Myocyte (in vitro differentiated cells): Measurements from ENCODE around the gene SYT14. TPM values are rescaled to one million over a fixed set of nuclear protein-coding genes. Genes with fewer than 3 reads are reported as not detected.
"Not testable (repeated sequence)": the region's sequence is repeated elsewhere in the genome, so short reads cannot be mapped to it uniquely, and the experiment has no call there.

Source experiments
- DNase-seq: peaks from one replicate; pipeline ENCODE4 v3.0.0-alpha.2; 2012; ENCODE audit warnings: low read depth
- total RNA-seq: library from RNA; depleted of rRNA; stranded (reverse); fragments of >200 nt; gene quantifications from 2 replicates; pipeline ENCODE4 v1.2.3, GENCODE V29; 2014

SYT14 gene
- total RNA-seq, 1 donor from 2014 or later = 6.8 TPM

DNA sequence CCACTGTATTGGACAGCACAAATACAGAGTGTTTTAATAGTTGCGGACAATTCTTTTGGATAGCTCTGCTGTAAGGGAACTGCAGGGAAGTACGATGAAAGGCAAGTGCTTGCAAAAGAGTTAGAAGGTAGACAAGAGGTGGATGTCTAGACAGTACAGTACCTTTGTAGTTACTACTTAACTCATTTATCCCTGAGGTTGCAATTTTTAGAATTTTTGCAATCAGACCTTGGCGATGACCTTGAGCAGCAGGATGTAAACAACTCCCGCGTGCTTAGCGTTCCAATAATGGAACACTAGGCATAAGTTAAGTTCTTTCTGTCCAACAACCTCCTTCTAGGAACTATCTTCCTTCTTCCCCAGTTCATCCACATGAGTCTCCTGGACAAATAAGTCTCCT lies 1.9 kb upstream of the SYT14 start:
- no peak for DNase-seq

DNA sequence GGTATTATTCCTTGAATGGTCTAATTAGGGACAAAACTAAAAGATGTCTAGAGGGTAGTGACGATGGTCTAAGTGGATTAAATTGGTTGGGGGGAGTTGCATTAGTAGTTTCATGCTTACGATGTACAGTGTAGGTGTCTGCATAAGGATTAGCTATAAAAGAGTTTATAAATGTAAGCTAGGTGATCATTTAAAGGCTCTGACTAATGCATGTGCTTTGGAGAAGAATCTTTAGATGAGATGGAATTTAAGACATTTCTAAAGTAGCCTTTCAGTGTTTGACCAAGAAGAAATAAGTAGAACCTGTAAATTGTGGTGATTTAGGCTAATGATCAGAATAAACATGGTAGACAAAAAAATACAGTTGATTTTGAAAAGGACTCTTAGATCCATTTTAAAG lies 7.4 kb downstream of the SYT14 start:
- DNase-seq = no peak

DNA sequence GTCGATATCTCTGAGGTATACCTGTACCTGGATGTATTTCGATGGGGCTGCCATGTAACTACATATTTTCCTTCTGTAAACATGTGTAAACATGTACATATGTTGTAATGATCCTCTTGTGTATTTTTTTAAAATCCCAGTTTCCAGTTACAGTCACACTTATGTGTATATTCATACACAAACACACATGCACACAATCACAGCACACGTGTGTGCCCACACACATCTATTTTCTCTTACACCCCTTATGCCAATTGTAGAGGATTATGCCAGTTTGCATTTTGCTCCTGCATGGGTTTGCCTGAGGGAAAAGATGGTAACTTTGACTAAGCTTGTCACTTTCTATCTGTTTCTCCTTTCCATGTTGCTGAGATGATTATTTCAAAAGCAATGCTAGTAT lies 10.1 kb downstream of the SYT14 start:
- DNase-seq = no peak

DNA sequence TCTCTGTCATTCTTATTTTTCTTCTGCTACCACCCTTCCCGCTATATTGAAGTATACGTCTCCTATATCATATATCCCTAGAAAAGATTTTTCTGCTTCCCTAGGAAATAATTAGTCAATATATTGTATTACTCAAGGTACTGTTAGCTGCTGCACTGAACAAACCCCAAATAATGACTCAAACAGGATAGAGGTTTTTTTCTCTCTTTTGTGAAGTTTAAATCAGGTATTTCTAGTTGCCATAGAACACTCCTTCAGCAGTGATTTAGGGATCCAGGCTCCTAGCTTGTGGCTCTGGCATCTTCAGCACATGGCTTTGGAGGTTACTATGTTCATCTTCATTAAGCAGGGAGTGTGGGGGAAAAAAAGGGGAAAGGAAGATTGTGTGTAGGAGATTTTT lies 18.1 kb downstream of the SYT14 start:
- DNase-seq = no peak

DNA sequence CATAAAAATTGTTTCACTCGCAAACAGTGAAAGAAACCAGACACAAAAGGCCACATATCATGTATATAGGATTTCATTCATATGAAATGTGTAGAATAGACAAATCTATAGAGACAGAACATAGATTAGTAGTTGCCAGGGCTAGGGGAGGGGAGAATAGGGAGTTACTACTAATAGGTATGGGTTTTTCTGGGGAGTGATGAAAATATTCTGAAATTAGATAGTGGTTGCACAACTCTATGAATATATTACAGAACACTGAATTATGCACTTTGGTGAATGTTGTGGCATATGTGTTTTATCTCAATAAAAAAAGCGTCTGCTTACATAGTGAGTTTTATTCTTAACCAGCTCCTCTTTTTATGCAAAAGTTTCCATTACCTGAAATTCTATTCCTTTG lies 21.6 kb downstream of the SYT14 start:
- DNase-seq = no peak

DNA sequence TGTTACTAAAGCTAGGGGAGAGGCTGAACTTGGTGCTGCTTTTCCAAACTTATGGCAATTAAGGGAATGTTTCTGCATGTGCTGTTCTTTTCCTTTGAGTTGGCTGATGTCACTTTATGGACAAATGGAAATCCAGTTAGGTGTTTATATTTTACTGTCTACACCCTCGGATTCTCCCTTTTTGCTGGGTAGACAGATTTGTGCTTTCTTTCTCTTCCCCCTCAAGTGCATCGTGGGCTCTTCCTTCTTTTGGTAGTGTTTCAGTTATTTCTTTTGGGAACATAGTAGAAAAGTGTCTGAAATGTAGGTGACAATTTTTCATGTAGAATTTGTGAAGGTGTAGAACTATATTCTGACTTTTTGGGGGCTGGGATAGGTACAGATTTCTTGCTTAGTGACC lies 22.9 kb downstream of the SYT14 start:
- no peak for DNase-seq

DNA sequence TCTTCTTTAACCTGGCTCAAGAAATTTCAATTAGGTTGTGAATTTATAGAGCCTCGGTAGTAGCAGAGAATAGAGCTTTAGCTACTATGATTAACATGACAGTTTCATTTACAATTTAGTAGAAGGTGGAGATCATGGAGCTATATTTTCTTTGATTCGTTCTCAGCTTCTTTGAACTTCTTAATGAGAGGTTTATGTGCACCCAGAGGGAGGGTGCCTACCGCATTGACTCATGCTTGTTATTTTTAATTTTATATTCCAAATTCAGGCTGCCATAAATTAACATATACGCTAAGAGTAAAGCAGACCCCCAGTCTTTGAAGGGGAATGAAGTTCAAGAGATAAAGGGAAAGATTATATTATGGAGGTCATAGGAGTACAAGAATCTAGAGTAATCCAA lies 24.4 kb downstream of the SYT14 start:
- no peak for DNase-seq

DNA sequence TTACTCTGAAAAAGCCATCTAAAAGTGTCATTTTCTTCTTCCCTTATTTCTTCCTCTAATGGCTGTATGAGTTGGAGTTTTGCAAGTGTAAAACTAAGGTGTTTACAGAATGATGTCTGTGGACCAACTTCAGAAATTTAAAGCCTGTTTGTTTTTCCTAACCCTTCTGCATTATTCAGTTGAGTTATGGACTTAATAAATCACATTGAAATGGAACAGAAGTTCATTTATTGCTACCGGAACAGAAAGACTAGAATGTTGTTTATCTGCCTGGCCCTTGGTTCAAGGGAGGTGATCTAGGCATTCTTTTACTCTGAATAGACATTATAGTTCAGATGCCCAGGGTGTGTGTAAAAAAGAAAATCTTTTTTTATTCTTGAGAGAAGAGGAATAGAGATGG lies 24.8 kb downstream of the SYT14 start:
- no peak for DNase-seq

DNA sequence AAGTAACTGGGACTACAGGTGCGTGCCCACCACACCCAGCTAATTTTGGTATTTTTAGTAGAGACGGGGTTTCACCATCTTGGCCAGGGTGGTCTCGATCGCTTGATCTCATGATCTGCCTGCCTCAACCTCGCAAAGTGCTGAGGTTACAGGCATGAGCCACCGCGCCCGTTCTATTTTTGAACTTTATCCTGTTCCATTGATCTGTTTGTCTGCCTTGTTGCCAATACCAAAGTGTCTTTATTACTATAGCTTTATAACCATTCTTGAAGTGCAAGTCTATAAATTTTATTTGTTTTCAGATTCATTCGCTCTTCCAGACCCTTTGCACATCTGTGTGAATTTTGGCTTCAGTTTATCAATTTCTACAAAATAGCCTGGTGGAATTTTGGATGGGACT lies 28.0 kb downstream of the SYT14 start:
- DNase-seq = no peak

DNA sequence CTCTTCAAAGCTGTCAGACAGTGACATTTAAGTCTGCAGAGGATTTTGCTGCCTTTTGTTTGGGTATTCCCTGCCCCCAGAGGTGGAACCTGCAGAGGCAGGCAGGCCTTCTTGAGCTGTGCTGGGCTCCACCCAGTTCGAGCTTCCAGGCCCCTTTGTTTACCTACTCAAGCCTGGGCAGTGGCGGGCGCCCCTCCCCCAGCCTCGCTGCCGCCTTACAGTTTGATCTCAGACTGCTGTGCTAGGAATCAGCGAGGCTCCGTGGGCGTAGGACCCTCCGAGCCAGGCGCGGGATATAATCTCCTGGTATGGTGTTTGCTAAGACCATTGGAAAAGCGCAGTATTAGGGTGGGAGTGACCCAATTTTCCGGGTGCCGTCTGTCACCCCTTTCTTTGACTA lies 40.7 kb downstream of the SYT14 start:
- not testable (repeated sequence) for DNase-seq

DNA sequence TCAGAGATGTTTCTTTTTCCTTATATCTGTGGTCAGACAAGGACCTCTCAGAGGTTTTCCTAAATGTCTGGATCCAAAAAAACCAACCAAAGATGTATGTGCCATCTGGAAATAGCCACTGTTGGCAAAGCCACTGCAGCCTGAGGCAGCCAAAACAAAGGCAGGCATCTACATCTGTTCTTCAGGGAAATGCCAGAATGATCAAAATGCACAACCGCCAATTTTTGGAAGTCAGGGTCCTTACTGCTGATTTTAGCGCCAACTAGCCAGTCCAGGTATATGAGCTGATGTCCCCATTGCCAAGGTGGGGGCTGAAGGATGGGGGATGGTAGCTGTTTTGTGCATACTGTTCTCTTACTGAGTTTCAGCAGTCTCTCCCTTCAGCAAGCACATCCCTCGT lies 45.9 kb downstream of the SYT14 start:
- no peak for DNase-seq

DNA sequence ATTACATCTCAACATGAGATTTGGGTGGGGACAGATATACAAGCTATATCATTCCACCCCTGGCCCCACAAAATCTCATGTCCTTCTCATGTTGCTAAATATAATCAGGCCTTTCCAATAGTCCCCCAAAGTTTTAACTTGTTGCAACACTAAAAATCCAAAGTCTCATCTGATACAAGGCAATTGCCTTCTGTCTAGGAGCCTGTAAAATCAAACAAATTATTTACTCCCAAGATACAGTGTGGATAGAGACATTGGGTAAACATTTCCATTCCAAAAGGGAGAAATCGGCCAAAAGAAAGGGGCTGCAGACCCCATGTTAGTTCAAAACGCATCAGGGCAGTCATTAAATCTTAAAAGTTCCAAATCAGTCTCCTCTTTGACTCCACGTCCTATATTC lies 47.0 kb downstream of the SYT14 start:
- no peak for DNase-seq

DNA sequence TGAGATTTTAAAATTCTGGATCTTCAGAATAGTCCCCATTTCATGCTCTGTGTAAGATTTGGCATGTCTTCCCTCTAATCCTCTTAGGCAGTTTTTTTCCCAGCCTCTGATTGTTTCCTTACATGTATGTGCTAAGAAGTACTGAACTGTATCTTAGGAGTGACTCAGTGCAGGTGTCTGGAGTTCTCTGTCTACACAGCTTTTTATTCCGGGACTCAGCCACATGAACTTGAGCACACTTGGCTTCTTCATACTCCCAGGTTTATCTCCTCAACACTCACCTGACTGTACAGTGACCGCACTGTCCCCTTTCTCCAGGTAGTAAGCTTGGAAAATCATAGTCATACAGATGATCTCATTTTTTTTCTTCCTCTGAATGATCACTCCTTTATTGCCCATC lies 50.7 kb downstream of the SYT14 start:
- no peak for DNase-seq

DNA sequence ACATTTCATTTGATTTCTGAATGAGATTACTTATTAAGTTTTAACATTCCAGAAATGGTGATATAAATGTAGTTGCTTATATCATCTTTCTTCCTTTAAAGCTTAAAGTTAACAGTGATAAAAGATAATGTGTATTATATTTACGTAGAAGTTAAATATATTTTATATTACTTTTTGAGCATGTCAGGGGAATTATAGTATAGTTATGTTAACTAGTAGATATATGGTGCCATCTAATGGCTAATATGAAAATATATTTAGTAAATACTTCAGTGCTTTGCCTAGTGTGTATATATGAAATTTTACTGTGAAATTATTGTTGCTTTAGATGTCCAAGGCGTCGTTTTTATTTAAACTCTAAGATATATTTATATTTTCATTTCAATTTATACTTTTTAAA lies 51.5 kb downstream of the SYT14 start:
- DNase-seq = peak; percentile 29

DNA sequence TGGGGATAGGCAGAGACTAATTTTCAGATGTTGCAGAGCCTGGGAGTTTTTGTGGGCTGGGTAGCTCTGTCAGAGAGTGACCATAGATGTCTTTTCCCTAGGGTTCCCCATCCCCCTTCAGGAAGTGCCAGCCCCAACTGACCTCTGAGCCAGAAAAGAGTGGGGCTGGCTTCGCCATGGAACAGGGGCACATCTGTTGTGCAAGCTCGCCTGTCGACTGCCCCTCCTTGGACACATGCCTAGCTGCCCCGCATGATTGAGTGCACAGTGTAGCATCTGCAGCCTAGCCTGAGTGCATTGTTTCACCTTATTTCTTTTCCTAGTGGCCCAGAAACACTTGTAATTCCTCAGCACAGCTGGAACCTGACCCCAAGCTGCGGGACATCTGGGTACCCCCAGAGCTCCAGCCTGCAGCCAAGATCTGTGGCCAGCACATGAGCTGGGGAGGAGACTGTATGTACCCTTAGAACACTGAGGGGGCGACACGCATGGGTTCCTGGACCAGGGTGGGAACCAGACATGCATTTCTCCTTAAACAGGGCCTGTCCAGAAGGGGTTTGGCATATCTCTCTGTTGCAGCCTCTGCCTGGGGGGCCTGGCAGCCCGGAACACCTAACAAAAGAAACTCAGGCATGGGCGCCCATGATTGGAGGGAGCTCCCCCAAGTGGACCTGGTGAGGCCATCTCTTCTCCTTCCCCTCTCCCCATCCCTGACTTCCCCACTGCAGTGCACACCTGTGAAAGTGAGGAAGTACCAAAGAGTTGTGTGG lies 55.2 kb downstream of the SYT14 start:
- DNase-seq = peak; percentile 43

DNA sequence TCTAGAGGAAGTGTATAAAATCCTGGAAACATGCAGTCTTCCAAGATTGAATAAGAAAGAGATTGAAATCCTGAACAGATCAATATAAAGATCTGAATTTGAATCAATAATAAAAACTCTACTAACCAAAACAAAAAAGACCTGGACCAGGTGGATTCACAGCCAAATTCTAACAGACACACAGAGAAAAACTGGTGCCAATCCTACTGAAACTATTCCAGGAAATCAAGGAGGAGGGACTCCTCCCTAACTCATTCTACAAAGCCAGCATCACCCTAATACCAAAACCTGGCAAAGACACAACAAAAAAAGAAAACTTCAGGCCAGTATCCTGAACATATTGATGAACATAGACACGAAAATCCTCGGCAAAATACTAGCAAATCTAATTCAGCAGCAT lies 58.3 kb downstream of the SYT14 start:
- no peak for DNase-seq

DNA sequence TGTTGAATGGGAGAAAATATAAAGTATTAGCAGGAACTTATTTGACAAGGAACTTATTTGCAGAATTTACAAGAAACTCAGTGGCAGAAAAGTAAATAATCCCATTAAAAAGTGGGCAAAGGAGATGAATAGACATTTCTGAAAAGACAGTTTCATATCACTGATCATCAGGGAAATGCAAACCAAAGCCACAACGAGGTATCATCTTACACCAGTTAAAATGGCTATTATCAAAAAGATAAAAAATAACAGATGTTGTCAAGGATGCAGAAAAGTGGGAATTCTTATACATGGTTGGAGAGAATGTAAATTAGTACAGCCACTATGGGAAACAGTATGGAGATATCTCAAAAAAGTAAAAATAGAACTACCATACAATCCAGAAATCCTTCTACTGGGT lies 61.0 kb downstream of the SYT14 start:
- peak; percentile 9 for DNase-seq

DNA sequence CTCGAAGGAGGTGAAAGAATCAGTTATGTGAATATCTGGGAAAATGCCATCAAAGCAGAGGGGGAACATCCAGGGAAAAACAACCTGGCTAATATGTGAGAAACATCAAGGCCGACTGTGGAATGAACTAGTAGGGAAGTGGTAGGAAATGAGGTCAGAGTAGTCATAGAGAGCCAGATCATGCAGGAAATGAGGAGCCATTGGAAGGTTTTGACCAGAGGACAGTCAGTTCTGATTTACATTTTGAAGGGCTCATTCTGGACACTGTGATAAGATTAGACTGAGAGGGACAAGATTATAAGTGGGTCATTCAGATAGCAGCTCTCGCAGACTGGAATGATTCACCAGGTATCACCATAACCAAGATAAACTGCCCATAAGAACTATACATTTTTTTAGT lies 63.7 kb downstream of the SYT14 start:
- DNase-seq = no peak

DNA sequence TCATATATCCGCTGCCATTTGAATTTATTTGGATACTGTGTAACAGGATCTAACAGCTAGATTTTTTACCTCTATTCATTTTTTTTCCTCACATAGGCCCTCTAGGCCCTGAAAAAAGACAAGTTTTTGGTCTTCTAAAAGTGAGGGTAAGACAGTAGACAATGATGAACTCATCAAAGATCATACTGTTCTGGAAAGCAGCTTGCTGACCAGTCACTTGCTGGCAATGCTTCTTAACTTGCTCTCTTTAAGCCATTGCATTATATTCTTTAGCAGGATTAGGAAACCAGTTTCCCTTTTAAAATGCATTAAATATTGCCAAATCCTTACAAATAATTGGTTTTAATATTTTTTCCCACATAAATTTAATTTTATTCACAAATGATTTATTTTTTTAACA lies 65.5 kb downstream of the SYT14 start:
- no peak for DNase-seq

DNA sequence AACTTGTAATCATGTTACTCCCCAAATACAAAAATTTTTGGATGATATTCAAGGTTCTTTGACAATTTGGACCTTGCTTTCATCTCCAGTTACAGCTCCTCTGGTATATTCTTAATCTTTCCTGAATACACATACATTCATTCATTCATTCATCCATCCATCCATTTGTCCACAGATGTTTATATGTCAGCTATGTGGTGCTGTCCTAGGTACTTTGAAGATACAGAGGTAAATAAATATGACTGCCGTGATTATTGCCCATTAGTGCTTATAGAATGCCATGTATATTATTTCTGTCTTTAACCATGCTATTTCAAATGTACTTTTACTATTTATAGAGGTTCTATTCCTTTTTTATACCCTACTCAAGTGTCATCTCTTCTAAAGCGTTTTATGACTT lies 72.1 kb downstream of the SYT14 start:
- DNase-seq = no peak

DNA sequence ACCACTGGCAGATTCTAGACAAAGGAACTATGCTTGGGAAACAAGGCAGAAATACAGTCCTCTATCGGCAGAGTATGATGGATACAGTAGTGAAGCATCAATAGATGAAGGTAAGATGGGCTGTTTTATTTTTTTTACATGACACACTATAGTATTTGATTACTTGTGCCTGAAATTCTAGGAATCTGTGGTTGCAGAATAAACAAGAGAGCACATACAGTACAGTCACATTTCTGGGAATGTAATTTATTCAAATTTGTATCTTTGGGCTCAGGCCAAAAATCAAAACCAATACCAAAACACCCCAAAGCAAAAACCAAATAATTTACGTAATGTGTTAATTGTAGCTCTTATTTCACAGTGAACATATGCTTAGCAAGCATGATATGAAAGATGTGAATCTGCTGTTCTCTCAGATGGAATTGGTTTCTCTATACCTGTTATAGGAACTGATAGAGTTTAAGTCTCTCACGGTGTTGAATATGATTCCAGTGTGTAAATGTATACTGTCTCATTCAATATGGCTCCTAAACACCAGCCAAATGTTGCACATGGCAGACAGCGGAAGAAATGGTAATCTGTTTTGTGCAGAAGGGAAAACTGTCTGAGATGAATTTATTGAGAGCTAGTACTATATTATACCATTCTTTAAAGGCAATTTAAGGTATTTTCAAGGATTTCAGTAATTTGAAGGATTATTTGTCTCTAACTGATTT lies 83.3 kb downstream of the SYT14 start:
- DNase-seq = no peak

DNA sequence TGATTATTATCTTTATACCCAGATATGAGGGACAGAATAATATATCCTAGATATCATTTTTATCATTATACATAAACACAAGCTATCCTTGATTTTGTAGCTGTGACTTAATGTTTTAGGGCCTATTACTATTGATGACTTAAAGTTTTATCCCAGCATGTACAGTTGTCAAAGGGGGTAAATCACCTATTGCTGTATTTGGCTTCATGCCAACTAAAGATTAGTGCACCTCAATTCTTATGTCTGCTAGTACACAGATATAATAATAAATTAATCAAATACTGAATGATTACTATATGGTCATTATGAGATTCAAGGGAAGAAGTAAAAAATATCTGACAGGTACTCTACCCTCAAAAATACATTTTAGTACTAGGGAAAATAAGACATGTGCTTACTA lies 84.0 kb downstream of the SYT14 start:
- DNase-seq = no peak

DNA sequence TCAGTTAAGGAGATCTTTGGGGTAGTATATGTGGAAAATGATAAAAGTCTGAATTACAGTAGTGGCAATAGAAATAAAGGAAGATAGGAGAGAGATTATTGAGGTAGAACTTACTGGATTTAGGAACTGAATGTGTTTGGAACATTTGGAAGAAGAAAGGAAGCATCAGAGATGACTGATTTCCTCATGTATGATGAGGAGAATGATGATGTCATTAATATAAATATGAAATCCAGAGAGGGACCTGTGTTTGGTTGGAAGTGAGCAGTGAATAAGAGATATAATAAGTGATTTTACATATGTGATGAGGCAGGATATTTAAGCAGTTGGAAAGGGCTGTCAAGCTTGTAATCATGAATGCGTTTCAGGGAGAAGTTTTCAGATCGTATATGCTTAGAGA lies 86.3 kb downstream of the SYT14 start:
- no peak for DNase-seq
